ES-I3 (cell line): ENCODE results near the gene AGO3.

Source experiments
- H3K36me3 ChIP-seq: 2 replicates; pipeline ENCODE4 v1.6.1; 2013; ENCODE audit warnings: mild to moderate bottlenecking, low read length, control low read depth, moderate library complexity; ENCODE audit not compliant: insufficient read depth
- H3K4me1 ChIP-seq: 2 replicates; pipeline ENCODE4 v1.6.1; 2013; ENCODE audit warnings: mild to moderate bottlenecking, control low read depth, low read length; ENCODE audit not compliant: insufficient read depth
- H3K9ac ChIP-seq: 2 replicates; pipeline ENCODE4 v1.6.1; 2013; ENCODE audit warnings: low read depth, mild to moderate bottlenecking, low read length, moderate library complexity
- H3K9me3 ChIP-seq: 2 replicates; pipeline ENCODE4 v1.6.1; 2013; ENCODE audit warnings: mild to moderate bottlenecking, low read length, moderate library complexity; ENCODE audit not compliant: control insufficient read depth, insufficient read depth

The AGO3 gene

DNA sequence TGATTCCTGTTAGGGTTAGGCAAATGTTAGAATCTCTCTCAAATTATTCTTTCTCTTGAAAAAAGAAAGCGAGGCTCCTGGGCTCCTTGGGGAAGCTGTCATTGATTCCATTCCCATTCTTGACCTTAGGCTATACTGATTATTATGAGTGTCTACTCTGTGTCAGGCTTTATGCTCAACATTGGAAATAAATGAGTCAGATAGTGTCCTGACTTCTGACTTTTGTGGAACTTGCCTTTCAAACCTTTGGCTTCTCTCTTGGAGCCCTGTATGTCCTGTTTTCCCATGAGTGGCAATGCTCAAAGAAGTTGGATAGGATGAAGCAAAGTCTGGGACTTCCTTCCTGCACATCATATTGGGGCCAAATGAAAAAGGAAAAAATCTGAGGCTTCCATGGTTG lies 36.2 kb upstream of the AGO3 start:
- H3K4me1 ChIP-seq = no peaks in the 10 kb centered on the region
- H3K36me3 ChIP-seq = peaks cover 24% of the 10 kb centered on the region
- no peaks in the 10 kb centered on the region for H3K9me3 ChIP-seq
- H3K9ac ChIP-seq = no peak overlapping the region

GRCh38 chr1:35899941-35900340 lies 31.0 kb upstream of the AGO3 start:
- no peaks in the 10 kb centered on the region for H3K9me3 ChIP-seq
- no peak overlapping the region for H3K9ac ChIP-seq
- peaks cover 28% of the 10 kb centered on the region for H3K36me3 ChIP-seq
- no peaks in the 10 kb centered on the region for H3K4me1 ChIP-seq

DNA sequence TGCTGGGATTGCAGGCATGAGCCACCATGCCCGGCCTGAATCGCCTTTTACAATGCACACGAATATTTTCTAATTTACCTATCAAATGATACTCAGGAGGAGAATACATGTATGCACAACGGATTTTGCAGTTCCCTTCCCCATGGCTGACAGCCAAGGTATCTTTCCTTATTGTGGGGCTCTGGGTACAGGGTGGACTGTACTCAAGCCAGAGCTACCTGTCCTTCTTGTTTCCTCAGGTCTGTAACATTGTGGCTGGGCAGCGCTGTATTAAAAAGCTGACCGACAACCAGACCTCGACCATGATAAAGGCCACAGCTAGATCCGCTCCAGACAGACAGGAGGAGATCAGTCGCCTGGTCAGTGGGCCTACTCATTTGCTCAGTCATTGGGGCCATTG lies 29.7 kb upstream of the AGO3 start:
- peaks cover 25% of the 10 kb centered on the region for H3K36me3 ChIP-seq
- H3K9ac ChIP-seq = no peak overlapping the region
- H3K4me1 ChIP-seq = no peaks in the 10 kb centered on the region

GRCh38 chr1:35902671-35903070 lies 28.2 kb upstream of the AGO3 start:
- Histone ChIP-seq H3K36me3 (peaks cover 35% of the 10 kb centered on the region), H3K9ac (no peak overlapping the region), H3K9me3 (no peaks in the 10 kb centered on the region), H3K4me1 (no peaks in the 10 kb centered on the region)

More for the DNA sequence above, 29.7 kb upstream of the AGO3 start:
- H3K9me3 ChIP-seq = no peaks in the 10 kb centered on the region

DNA sequence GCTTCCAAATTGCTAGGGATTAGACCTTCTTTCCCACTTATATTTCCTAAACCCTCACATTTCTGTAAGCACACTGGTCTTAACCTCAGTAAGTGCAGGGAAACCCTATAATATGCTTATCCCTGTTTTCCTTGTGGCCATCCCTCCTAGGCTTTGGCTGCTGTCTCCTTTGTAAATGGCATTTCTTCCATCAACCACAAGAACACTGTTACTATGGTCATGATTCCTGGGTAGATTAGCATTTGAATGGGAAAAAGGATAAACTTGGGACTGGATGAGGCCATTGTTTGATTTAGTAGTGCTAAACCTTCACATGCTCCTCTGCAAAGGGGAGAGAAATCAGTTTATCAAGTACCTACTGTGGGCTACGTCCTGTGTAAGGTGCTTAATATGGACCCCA lies 16.2 kb upstream of the AGO3 start:
- Histone ChIP-seq H3K4me1 (no peaks in the 10 kb centered on the region), H3K9me3 (no peaks in the 10 kb centered on the region), H3K9ac (no peak overlapping the region), H3K36me3 (peaks cover 43% of the 10 kb centered on the region)

DNA sequence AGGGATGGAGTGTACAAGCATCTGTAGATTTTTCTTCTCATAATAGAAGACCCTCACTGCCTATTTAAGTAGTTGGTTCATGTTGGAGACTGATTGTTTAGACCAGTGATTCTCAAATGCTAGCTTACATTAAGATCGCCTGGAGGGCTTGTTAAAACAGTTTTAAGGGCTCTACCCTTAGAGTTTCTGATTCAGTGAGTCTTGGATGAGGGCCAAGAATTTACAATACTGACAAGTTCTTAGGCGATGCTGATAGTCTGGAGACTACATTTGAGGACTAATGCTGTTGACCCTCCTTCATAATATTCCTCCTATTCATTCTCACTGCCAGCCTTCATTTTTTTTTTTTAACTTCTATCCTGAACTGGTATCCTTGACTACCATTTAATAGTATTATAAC lies 15.2 kb upstream of the AGO3 start:
- H3K9me3 ChIP-seq = no peaks in the 10 kb centered on the region
- no peak overlapping the region for H3K9ac ChIP-seq
- peaks cover 38% of the 10 kb centered on the region for H3K36me3 ChIP-seq
- H3K4me1 ChIP-seq = no peaks in the 10 kb centered on the region

- H3K4me1 ChIP-seq = no peaks in the 10 kb centered on the region
- H3K36me3 ChIP-seq = peaks cover 4% of the 10 kb centered on the region; the same call in 1 of the 2 replicates
- no peak overlapping the region for H3K9ac ChIP-seq
- no peaks in the 10 kb centered on the region for H3K9me3 ChIP-seq
These were observed 7.1 kb upstream of the AGO3 start for GRCh38 chr1:35923791-35924221.

DNA sequence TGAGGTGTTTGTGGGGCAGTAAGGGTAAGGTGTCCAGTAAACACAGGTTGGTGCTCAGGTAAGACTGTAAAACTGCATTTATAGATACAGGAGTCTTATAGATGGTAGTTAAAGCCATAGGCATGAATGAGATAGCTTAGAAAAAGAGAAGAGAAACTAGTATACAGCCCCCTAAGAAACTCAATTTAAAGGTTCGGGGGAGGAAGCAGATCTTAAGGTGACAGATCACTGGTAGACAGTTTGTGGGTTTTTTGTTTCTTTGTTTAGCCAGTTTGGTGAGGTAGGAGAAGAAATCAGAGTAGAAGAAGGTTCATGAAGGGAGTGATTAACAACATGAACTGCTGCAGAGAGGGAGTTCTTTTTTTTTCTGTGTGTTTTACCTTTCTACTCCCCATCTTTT lies 6.1 kb upstream of the AGO3 start:
- Histone ChIP-seq H3K36me3 (no peaks in the 10 kb centered on the region), H3K9me3 (no peaks in the 10 kb centered on the region), H3K9ac (no peak overlapping the region), H3K4me1 (no peaks in the 10 kb centered on the region)

- H3K4me1 ChIP-seq = no peaks in the 10 kb centered on the region
- no peaks in the 10 kb centered on the region for H3K36me3 ChIP-seq
- no peaks in the 10 kb centered on the region for H3K9me3 ChIP-seq
- no peak overlapping the region for H3K9ac ChIP-seq
These were observed 5.2 kb upstream of the AGO3 start for GRCh38 chr1:35925741-35926140.

DNA sequence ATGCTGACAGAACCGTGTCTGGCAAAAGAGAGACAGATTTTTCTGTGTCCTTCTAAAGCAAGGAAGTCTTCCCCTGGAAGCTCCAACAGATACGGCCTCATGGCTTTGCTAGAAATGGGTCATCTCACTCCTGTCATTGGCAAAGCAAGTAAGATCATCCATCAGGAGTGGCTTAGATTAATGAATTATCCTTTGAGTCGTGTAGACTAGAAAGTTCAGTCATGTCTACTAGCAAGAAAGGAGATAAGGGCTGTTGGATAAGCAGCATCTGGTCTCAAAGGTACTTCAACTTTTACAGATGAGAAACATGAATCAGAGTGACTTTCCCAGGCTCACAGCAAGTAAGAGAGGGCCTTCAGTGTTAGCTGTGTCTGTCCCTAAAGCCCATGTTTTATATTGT lies 3.4 kb upstream of the AGO3 start:
- H3K36me3 ChIP-seq = no peaks in the 10 kb centered on the region
- no peaks in the 10 kb centered on the region for H3K4me1 ChIP-seq
- no peaks in the 10 kb centered on the region for H3K9me3 ChIP-seq
- no peak overlapping the region for H3K9ac ChIP-seq

DNA sequence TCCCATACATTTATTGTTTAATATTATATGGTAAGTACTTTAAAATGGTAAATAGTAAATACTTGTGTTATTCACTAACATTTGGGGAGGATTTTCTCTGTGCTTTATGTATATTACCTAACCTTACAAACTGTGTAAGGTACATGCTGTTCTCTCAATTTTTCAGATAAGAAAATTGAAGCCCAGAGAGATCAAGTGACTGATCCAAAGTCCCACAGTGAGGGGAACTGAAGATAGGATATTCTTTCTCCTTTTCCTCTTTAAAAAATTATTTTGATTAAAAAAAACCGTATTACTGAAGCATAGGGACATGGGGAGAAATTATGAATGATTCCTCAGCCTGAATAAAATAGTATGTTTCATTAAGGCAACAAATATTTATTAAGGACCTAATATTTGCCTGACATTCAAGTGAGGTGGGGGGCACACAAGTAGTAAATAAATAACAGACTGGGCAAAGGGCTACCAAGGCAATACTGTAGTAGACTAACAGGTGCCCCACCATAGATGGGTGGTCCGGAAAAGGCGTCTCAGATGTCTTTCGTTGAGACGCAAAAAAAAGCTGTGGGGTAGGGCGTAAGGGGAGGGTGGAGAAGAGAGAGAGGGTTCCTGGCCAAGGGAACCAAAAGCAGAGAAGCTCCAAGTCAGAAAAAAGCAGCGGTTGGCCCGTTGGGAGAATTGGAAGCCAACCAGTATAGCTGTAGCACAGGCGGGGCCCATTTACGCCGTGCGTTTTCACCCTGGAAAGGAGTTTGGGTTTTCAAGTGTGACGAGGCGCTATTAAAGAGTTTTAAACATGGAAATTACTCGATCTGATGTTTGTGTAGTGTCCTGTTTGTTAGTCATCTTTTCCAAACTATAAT lies 944 bp upstream of the AGO3 start:
- peak overlapping the region; percentile 90 for H3K9ac ChIP-seq
- H3K4me1 ChIP-seq = peaks cover 6% of the 10 kb centered on the region; the same call in 1 of the 2 replicates
- H3K9me3 ChIP-seq = no peaks in the 10 kb centered on the region
- H3K36me3 ChIP-seq = no peaks in the 10 kb centered on the region

DNA sequence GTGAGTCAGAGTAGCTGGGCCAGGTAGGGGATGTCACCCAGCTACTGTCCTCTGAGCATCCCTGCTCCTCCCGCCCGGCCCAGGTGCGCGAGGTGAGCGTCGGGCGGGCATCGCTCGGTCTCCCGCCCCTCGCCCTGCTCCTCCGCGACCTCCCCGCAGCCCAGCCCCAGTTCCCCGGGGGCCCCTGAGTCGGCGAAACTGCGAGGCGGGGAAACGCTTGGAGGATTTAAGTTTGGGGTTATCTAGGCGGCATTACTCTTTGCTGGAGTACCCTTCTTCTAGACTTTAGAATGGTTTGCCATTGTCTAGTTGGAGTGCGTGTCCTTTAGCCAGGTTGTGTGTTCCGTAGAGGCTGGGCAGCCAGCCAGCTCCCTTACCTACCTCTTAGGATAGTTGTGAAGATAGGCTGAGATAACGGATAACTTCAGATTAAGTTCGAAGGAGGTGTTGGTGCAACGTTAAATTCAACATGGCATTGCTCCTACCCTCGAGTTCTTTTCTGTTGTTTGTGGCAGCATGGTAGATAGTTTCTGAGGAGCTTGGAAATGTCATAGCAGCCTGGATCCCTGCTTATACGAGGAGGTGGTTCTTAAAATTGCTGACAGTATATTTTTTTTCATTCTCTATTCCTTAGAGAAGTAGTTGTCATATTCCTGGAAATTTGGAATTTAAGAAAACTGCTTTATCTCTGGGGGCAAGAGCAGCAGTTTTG lies 697 bp downstream of the AGO3 start:
- Histone ChIP-seq H3K9me3 (no peaks in the 10 kb centered on the region), H3K4me1 (peaks cover 13% of the 10 kb centered on the region; the same call in 1 of the 2 replicates), H3K36me3 (no peaks in the 10 kb centered on the region)

DNA sequence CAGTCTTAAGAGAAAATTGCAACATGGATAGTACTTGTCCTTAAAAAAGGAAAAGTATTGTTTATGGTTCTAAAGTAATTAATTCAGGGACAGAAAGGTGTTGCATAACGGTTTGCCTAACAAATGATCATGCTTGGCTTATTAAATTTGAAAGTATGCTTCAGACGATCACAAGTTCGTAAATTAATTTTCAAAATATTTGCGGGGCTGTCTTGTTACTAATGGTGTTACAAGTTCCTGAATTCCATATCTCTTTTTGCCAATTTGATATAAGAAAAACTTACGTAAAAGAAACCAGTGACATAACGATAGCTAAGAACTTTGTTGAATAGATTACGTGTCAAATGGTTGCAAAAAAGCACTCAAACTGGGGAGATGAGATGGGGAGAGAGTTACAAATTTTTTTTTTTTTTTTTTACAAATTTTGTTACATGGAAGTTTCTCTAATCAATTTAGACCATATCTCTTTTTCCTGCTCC lies 1.3 kb downstream of the AGO3 start:
- Histone ChIP-seq H3K36me3 (no peaks in the 10 kb centered on the region), H3K9ac (peak overlapping the region; percentile 90), H3K4me1 (peaks cover 13% of the 10 kb centered on the region; the same call in 1 of the 2 replicates), H3K9me3 (no peaks in the 10 kb centered on the region)

More for the DNA sequence above, 697 bp downstream of the AGO3 start:
- peak overlapping the region; percentile 90 for H3K9ac ChIP-seq

GRCh38 chr1:35932941-35933340 lies 2.0 kb downstream of the AGO3 start:
- Histone ChIP-seq H3K4me1 (peaks cover 13% of the 10 kb centered on the region; the same call in 1 of the 2 replicates), H3K9ac (no peak overlapping the region), H3K9me3 (no peaks in the 10 kb centered on the region), H3K36me3 (no peaks in the 10 kb centered on the region)
